Kasumi-1 (cell line): ENCODE data around the gene CDKN2B-AS1.
"Not testable (repeated sequence)": the region's sequence is repeated elsewhere in the genome, so short reads cannot be mapped to it uniquely, and the experiment has no call there.

Experiments
- DNase-seq, 2 experiments: peaks; one replicate each; lab custom pipeline; 2025; lab: John Stamatoyannopoulos, UW

The CDKN2B-AS1 gene

GRCh38 chr9:22043928-22044327, 49.3 kb downstream of the CDKN2B-AS1 start:
- DNase-seq = no peak

- DNase-seq = no peak
Measured at GRCh38 chr9:22044583-22044982, 50.0 kb downstream of the CDKN2B-AS1 start.

GRCh38 chr9:22045423-22045822, 50.8 kb downstream of the CDKN2B-AS1 start:
- no peak for DNase-seq

- DNase-seq = no peak
Measured at GRCh38 chr9:22046243-22046885, 51.8 kb downstream of the CDKN2B-AS1 start.

GRCh38 chr9:22047596-22047995, 53.0 kb downstream of the CDKN2B-AS1 start:
- no peak for DNase-seq

- no peak for DNase-seq
Measured at GRCh38 chr9:22049411-22049810, 54.8 kb downstream of the CDKN2B-AS1 start.

GRCh38 chr9:22050924-22051323, 56.3 kb downstream of the CDKN2B-AS1 start:
- DNase-seq = peak; percentile 78 to 89

- DNase-seq = no peak
Measured at GRCh38 chr9:22052376-22052945, 57.9 kb downstream of the CDKN2B-AS1 start.

GRCh38 chr9:22053178-22053577, 58.6 kb downstream of the CDKN2B-AS1 start:
- no peak for DNase-seq

GRCh38 chr9:22054076-22054475, 59.5 kb downstream of the CDKN2B-AS1 start:
- no peak for DNase-seq

GRCh38 chr9:22054529-22054928, 59.9 kb downstream of the CDKN2B-AS1 start:
- no peak for DNase-seq

- DNase-seq = no peak
Measured at GRCh38 chr9:22055090-22055489, 60.5 kb downstream of the CDKN2B-AS1 start.

GRCh38 chr9:22056402-22056801, 61.8 kb downstream of the CDKN2B-AS1 start:
- no peak for DNase-seq

- not testable (repeated sequence) for DNase-seq
Measured at GRCh38 chr9:22057972-22058371, 63.4 kb downstream of the CDKN2B-AS1 start.

GRCh38 chr9:22060831-22061383, 66.3 kb downstream of the CDKN2B-AS1 start:
- no peak for DNase-seq

- DNase-seq = no peak
Measured at GRCh38 chr9:22064957-22065356, 70.4 kb downstream of the CDKN2B-AS1 start.

GRCh38 chr9:22065431-22066200, 71.0 kb downstream of the CDKN2B-AS1 start:
- no peak for DNase-seq

GRCh38 chr9:22067196-22067595, 72.6 kb downstream of the CDKN2B-AS1 start:
- no peak for DNase-seq

- no peak for DNase-seq
Measured at GRCh38 chr9:22068369-22068768, 73.8 kb downstream of the CDKN2B-AS1 start.

- DNase-seq = no peak
Measured at GRCh38 chr9:22073349-22073748, 78.8 kb downstream of the CDKN2B-AS1 start.

GRCh38 chr9:22078081-22078480, 83.5 kb downstream of the CDKN2B-AS1 start:
- no peak for DNase-seq

- DNase-seq = no peak
Measured at GRCh38 chr9:22079873-22080341, 85.3 kb downstream of the CDKN2B-AS1 start.
